ENCODE measurements around the gene SLC6A7. TPM values are rescaled to one million over a fixed set of nuclear protein-coding genes. Genes with fewer than 3 reads are reported as not detected.

The SLC6A7 gene
- total and polyA plus RNA-seq, 7 donors = 0.46 to 10.8 (median 0.60) TPM; not detected in 4

DNA sequence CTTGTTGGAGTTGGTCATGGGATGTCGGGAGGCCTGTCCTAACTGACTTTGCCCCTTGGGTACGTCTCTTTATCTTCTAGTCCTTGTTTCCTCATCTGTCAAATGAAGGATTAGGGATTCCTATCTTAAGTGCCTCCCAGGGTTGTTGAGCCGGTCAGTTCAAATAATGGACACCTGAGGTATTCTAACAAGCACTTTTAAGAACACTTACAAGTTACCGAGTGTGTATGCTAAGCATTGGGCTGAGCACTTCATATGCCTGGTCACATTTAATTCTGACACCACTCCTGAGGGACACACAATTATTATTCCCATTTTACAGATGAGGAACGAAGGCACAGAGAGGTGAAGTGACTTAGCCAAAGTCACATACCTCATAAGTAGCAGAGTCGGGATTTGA lies 62.6 kb downstream of the SLC6A7 start:
- Histone ChIP-seq H3K27me3 (no peaks in the 10 kb centered on the region), H3K4me3 (no peak overlapping the region), H3K4me1 (no peaks in the 10 kb centered on the region), H3K27ac (no peak overlapping the region), H3K9me3 (no peaks in the 10 kb centered on the region), H3K36me3 (no peaks in the 10 kb centered on the region)
- DNase-seq = no peak
- 90 to 93% methylated on average over 6 of the region's 6 CpGs for WGBS, 2 donors
- TF ChIP-seq EP300 (IDR thresholded peaks at IDR 0.05) = no peak
- no peak for TF ChIP-seq POLR2A (IDR thresholded peaks at IDR 0.05)
- no peak for TF ChIP-seq POLR2AphosphoS5 (IDR thresholded peaks at IDR 0.05)
- TF ChIP-seq, protein P1, sequence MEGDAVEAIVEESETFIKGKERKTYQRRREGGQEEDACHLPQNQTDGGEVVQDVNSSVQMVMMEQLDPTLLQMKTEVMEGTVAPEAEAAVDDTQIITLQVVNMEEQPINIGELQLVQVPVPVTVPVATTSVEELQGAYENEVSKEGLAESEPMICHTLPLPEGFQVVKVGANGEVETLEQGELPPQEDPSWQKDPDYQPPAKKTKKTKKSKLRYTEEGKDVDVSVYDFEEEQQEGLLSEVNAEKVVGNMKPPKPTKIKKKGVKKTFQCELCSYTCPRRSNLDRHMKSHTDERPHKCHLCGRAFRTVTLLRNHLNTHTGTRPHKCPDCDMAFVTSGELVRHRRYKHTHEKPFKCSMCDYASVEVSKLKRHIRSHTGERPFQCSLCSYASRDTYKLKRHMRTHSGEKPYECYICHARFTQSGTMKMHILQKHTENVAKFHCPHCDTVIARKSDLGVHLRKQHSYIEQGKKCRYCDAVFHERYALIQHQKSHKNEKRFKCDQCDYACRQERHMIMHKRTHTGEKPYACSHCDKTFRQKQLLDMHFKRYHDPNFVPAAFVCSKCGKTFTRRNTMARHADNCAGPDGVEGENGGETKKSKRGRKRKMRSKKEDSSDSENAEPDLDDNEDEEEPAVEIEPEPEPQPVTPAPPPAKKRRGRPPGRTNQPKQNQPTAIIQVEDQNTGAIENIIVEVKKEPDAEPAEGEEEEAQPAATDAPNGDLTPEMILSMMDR (IDR thresholded peaks at IDR 0.05) = no peak
- intact Hi-C loops (cut with DNase I) = no loop called here

DNA sequence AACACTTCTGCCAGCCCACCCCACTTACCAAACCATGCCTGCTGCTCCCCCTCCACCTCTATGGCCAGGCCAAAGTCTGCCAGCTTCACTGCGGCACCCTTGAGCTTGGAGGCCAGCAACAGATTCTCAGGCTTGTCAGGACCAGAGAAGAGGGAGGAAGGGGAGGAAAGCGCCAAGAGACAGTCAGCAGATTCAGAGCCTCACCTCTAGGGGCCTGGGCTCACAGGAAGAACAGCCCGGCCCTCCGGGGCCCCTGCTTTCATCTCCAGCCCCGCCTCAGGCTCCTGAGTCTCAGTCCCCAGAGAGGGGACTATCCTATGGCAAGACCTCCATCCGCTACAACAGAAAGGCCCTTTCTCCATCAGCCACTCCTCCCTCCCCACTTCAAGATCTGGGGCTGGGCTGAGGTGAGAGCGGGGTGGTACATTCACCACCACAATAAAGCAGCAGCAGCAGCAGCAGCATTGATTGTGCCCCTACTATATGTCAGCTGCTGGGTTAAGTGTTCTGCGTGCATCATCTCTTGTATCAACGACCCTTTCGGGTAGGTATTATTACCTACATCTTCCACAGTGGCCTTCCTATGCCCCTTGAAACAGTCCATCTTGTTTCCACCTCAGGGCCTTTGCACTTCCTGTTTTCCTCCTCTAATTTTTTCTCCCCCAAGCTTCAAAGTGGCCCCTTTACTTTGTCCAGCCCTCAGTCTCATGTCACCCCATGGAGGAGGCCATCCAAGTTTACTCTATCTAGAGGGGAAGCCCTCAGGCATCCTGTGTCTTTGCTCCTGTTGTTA lies 63.8 kb downstream of the SLC6A7 start:
- no peak for DNase-seq
- 82 to 88% methylated on average over 10 of the region's 10 CpGs for WGBS, 2 donors

DNA sequence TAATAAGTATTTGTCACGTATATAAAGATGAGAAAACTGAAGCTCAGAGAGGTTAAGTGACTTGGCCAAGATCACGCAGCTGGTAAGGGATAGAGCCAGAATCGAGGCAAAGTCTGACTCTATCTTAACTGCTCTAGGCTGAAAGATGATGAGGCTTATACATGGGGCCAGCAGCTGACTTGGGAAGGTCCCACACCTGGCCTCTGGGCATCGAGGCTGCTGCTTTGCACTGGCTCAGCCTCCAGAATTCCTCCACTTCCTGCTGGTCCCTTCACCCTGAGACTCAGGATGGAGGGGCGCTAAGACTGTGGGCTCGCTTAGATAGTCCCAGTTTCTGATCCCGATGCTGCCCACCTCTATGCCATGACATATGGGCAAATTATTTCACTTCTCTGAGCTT lies 64.5 kb downstream of the SLC6A7 start:
- Histone ChIP-seq H3K4me3 (no peak overlapping the region), H3K36me3 (no peaks in the 10 kb centered on the region), H3K4me1 (no peaks in the 10 kb centered on the region), H3K9me3 (no peaks in the 10 kb centered on the region), H3K27ac (no peak overlapping the region), H3K27me3 (no peaks in the 10 kb centered on the region)
- 74 to 79% methylated on average over 7 of the region's 7 CpGs for WGBS, 2 donors
- DNase-seq = no peak
- TF ChIP-seq, protein P1 (IDR thresholded peaks at IDR 0.05) = no peak
- no peak for TF ChIP-seq POLR2A (IDR thresholded peaks at IDR 0.05)
- TF ChIP-seq EP300 (IDR thresholded peaks at IDR 0.05) = no peak
- no peak for TF ChIP-seq POLR2AphosphoS5 (IDR thresholded peaks at IDR 0.05)
- intact Hi-C loops (cut with DNase I) = no loop called here

More for the DNA sequence above, 63.8 kb downstream of the SLC6A7 start:
- no peaks in the 10 kb centered on the region for H3K27me3 ChIP-seq
- H3K27ac ChIP-seq = no peak overlapping the region
- TF ChIP-seq POLR2A (IDR thresholded peaks at IDR 0.05) (no peak), POLR2AphosphoS5 (IDR thresholded peaks at IDR 0.05) (no peak), EP300 (IDR thresholded peaks at IDR 0.05) (no peak)
- TF ChIP-seq, protein P1 (IDR thresholded peaks at IDR 0.05) = no peak
- no peak overlapping the region for H3K4me3 ChIP-seq
- H3K36me3 ChIP-seq = no peaks in the 10 kb centered on the region
- H3K9me3 ChIP-seq = no peaks in the 10 kb centered on the region
- intact Hi-C loops (cut with DNase I) = no loop called here
- H3K4me1 ChIP-seq = no peaks in the 10 kb centered on the region

DNA sequence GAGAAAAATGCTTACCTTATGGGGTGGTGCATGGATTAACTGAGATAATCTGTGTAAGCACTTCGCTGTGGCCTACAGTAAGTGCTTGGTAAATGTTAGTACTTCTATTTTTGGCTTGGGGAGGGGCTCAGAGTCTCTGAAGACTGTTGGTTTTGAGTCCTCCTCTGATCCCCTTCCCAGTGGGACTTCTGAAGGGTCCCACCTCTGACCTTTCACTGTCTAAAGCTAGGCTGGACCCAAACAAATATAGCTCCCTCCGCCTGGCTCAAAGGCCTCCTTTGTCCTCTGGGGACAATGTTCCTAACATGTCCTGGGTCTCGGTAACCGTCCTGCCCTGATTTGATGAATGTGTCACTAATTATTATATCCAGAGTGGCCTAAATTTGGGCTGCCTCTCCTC lies 64.9 kb downstream of the SLC6A7 start:
- 75 to 77% methylated on average over 4 of the region's 4 CpGs for WGBS, 2 donors
- no peaks in the 10 kb centered on the region for H3K9me3 ChIP-seq
- intact Hi-C loops (cut with DNase I) = no loop called here
- TF ChIP-seq EP300 (IDR thresholded peaks at IDR 0.05) = no peak
- no peak for TF ChIP-seq POLR2A (IDR thresholded peaks at IDR 0.05)
- TF ChIP-seq, protein P1 (IDR thresholded peaks at IDR 0.05) = no peak
- TF ChIP-seq POLR2AphosphoS5 (IDR thresholded peaks at IDR 0.05) = no peak
- H3K27ac ChIP-seq = no peak overlapping the region
- H3K4me3 ChIP-seq = no peak overlapping the region
- H3K36me3 ChIP-seq = no peaks in the 10 kb centered on the region
- no peak for DNase-seq
- no peaks in the 10 kb centered on the region for H3K4me1 ChIP-seq
- no peaks in the 10 kb centered on the region for H3K27me3 ChIP-seq

Measured in sigmoid colon (tissue), 7 donors.